ENCODE measurements around the gene TEX14. TPM values are rescaled to one million over a fixed set of nuclear protein-coding genes. Genes with fewer than 3 reads are reported as not detected.
A peak's percentile ranks its signal among the peaks of the same experiment; 100 is the strongest.

Gene TEX14
- total and polyA plus RNA-seq, 8 donors: 0.47 to 2.1 (median 1.3) TPM

DNA sequence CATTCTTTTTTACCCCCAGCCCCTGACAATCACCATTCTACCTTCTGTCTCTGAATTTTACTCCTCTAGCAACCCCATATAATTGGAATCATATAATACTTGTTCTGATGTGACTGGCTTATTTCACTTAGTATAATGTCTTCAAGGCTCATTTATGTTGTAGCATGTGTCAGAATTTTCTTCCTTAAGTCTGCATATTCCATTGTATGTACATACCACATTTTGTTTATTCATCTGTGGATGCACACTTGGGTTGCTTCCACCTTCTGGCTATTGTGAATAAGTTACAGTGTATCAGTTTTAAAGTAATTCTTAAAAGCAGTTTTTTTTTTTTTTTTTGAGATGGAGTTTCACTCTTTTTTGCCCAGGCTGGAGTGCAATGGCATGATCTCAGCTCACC lies 39.1 kb upstream of the TEX14 start:
- Histone ChIP-seq H3K36me3 (peaks cover 0 to 19% of the 10 kb centered on the region in 2 donors), H3K27me3 (no peaks in the 10 kb centered on the region), H3K27ac (no peak overlapping the region), H3K4me1 (no peaks in the 10 kb centered on the region), H3K9me3 (no peaks in the 10 kb centered on the region), H3K4me3 (no peak overlapping the region)
- DNase-seq (no peak), ATAC-seq (no peak)
- no peak for TF ChIP-seq CTCF (IDR thresholded peaks at IDR 0.05)
- intact Hi-C loops (cut with DNase I): no loop called here

GRCh38 chr17:58728798-58729197 lies 37.0 kb upstream of the TEX14 start:
- intact Hi-C loops (cut with DNase I): no loop called here
- Histone ChIP-seq H3K9me3 (no peaks in the 10 kb centered on the region), H3K4me1 (no peaks in the 10 kb centered on the region), H3K36me3 (peaks cover 0 to 23% of the 10 kb centered on the region in 2 donors), H3K27ac (no peak overlapping the region), H3K27me3 (no peaks in the 10 kb centered on the region), H3K4me3 (no peak overlapping the region)
- ATAC-seq: no peak
- no peak for TF ChIP-seq CTCF (IDR thresholded peaks at IDR 0.05)
- DNase-seq: no peak

- no peak overlapping the region for H3K27ac ChIP-seq
- intact Hi-C loops (cut with DNase I): no loop called here
- no peaks in the 10 kb centered on the region for H3K27me3 ChIP-seq
- H3K36me3 ChIP-seq: peaks cover 0 to 46% of the 10 kb centered on the region in 2 donors
- ATAC-seq (no peak), DNase-seq (no peak)
- H3K4me1 ChIP-seq: no peaks in the 10 kb centered on the region
- no peak overlapping the region for H3K4me3 ChIP-seq
- TF ChIP-seq CTCF (IDR thresholded peaks at IDR 0.05): no peak
- no peaks in the 10 kb centered on the region for H3K9me3 ChIP-seq
Measured at GRCh38 chr17:58722696-58723095, 30.9 kb upstream of the TEX14 start.

DNA sequence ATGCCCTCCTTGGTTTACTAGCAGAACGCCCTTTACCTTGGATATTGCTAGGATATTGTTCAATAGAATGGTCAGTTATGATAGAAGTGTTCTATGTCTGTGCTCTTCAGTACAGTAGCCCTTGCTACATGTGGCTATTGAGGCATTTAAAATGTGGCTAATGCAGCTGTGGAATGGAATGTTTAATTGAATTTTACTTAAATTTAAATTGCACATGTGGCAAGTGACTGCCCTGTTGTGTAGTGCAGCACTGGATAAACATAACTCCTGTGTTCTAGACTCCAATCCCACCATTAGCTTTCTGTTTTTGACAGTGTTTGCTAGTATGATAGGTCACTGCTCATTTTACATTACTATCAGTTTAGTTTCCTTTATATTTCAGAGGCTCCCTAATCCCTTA lies 30.4 kb upstream of the TEX14 start:
- no peak for TF ChIP-seq CTCF (IDR thresholded peaks at IDR 0.05)
- no peak for DNase-seq
- H3K9me3 ChIP-seq: no peaks in the 10 kb centered on the region
- no peaks in the 10 kb centered on the region for H3K4me1 ChIP-seq
- intact Hi-C loops (cut with DNase I): no loop called here
- peaks cover 0 to 50% of the 10 kb centered on the region in 2 donors for H3K36me3 ChIP-seq
- H3K4me3 ChIP-seq: no peak overlapping the region
- H3K27me3 ChIP-seq: no peaks in the 10 kb centered on the region
- no peak for ATAC-seq
- no peak overlapping the region for H3K27ac ChIP-seq

GRCh38 chr17:58710948-58711552 lies 19.2 kb upstream of the TEX14 start:
- no peak overlapping the region for H3K4me3 ChIP-seq

More at GRCh38 chr17:58710948-58711552, 19.2 kb upstream of the TEX14 start:
- no peak overlapping the region for H3K27ac ChIP-seq
- no peaks in the 10 kb centered on the region for H3K27me3 ChIP-seq
- H3K36me3 ChIP-seq: peaks cover 0 to 42% of the 10 kb centered on the region in 2 donors
- DNase-seq: peak in 1 of 4 donors; percentile 47
- intact Hi-C loops (cut with DNase I): loop anchor here in 1 of 2 donors (5.0 kb wide), 1 partner anchor 296 kb away; no protein-coding TSS in a partner anchor
- peak; percentile 66 to 83 for TF ChIP-seq CTCF (IDR thresholded peaks at IDR 0.05)
- H3K9me3 ChIP-seq: no peaks in the 10 kb centered on the region
- no peaks in the 10 kb centered on the region for H3K4me1 ChIP-seq
- ATAC-seq: peak; percentile 62
